ENCODE results near the gene FBLN7.

DNA sequence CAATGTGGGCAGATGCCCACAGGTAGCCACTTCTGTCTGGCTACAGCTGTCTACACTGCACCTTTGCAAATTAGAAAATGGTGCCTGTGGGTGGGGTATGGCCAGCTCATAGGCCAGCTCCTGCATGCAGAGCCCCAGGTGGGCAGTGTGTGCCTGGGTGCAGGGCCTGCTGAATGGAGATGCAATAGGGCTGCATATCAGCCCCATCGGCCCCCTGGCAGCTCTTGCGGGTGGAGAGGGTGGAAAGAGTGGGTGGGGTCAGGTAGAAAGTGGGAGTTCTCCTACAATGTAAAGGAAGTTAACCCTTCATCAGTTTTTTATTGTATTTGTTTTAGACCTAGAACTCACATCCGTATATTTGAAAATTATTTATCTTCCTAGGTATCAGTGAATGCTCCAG lies 37.1 kb downstream of the FBLN7 start:
- TF ChIP-seq POLR2A (IDR thresholded peaks at IDR 0.05) = no peak
- TF ChIP-seq, protein P1, sequence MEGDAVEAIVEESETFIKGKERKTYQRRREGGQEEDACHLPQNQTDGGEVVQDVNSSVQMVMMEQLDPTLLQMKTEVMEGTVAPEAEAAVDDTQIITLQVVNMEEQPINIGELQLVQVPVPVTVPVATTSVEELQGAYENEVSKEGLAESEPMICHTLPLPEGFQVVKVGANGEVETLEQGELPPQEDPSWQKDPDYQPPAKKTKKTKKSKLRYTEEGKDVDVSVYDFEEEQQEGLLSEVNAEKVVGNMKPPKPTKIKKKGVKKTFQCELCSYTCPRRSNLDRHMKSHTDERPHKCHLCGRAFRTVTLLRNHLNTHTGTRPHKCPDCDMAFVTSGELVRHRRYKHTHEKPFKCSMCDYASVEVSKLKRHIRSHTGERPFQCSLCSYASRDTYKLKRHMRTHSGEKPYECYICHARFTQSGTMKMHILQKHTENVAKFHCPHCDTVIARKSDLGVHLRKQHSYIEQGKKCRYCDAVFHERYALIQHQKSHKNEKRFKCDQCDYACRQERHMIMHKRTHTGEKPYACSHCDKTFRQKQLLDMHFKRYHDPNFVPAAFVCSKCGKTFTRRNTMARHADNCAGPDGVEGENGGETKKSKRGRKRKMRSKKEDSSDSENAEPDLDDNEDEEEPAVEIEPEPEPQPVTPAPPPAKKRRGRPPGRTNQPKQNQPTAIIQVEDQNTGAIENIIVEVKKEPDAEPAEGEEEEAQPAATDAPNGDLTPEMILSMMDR (IDR thresholded peaks at IDR 0.05) = no peak

Data from lower leg skin (tissue), 3 donors.